Measurements from ENCODE around the gene DMRT1. TPM values are rescaled to one million over a fixed set of nuclear protein-coding genes. Genes with fewer than 3 reads are reported as not detected.

Gene DMRT1
- total RNA-seq, 1 donor from 2014 or later, result not detected

- Histone ChIP-seq H3K9ac (ENCODE audit: low read length) (no peak overlapping the region), H3K9me3 (ENCODE audit: insufficient read depth, low read depth, low read length) (no peaks in the 10 kb centered on the region), H3K36me3 (ENCODE audit: insufficient read depth, low read length) (no peaks in the 10 kb centered on the region), H3K27me3 (ENCODE audit: insufficient read depth, low read length) (no peaks in the 10 kb centered on the region), H3K27ac (ENCODE audit: low read depth, low read length) (no peak overlapping the region), H3K4me3 (ENCODE audit: insufficient read depth, low read depth, low read length) (no peak overlapping the region), H4K20me1 (ENCODE audit: insufficient read depth, low read length) (no peaks in the 10 kb centered on the region), H3K79me2 (ENCODE audit: insufficient read depth, low read length) (no peaks in the 10 kb centered on the region), H2AFZ (ENCODE audit: low read depth, low read length) (no peak overlapping the region), H3K4me1 (ENCODE audit: insufficient read depth, low read length) (no peaks in the 10 kb centered on the region), H3K4me2 (ENCODE audit: low read length) (no peak overlapping the region)
- Mint-ChIP-seq H3K4me1 (ENCODE audit: low read depth, unreplicated experiment) (no peaks in the 10 kb centered on the region), H3K27me3 (ENCODE audit: low read depth, unreplicated experiment) (peaks cover 20% of the 10 kb centered on the region), H3K9me3 (ENCODE audit: unreplicated experiment) (peaks cover 2% of the 10 kb centered on the region), H3K36me3 (ENCODE audit: low read depth, unreplicated experiment) (no peaks in the 10 kb centered on the region), H3K4me3 (ENCODE audit: unreplicated experiment) (no peak overlapping the region), H3K27ac (ENCODE audit: unreplicated experiment) (no peak overlapping the region)
- DNase-seq (ENCODE audit: low read depth) (peak; percentile 12), FAIRE-seq (peak; percentile 94)
- peak; percentile 68 for TF ChIP-seq CTCF (IDR thresholded peaks at IDR 0.05; ENCODE audit: insufficient read depth, low read depth, low read length)
- no peak for TF ChIP-seq EZH2 (IDR thresholded peaks at IDR 0.05; ENCODE audit: insufficient read depth, low read length)
Measured at GRCh38 chr9:893843-894420, 52.4 kb downstream of the DMRT1 start.

GRCh38 chr9:899440-900184, 58.1 kb downstream of the DMRT1 start:
- DNase-seq (ENCODE audit: low read depth), result no peak
- no peaks in the 10 kb centered on the region for H3K36me3 ChIP-seq (ENCODE audit: insufficient read depth, low read length)
- Mint-ChIP-seq H3K9me3 (ENCODE audit: unreplicated experiment) (no peaks in the 10 kb centered on the region), H3K4me1 (ENCODE audit: low read depth, unreplicated experiment) (no peaks in the 10 kb centered on the region), H3K4me3 (ENCODE audit: unreplicated experiment) (no peak overlapping the region), H3K27ac (ENCODE audit: unreplicated experiment) (no peak overlapping the region), H3K27me3 (ENCODE audit: low read depth, unreplicated experiment) (peaks cover 17% of the 10 kb centered on the region), H3K36me3 (ENCODE audit: low read depth, unreplicated experiment) (no peaks in the 10 kb centered on the region)
- FAIRE-seq, result no peak
- H3K27ac ChIP-seq (ENCODE audit: low read depth, low read length), result no peak overlapping the region
- no peaks in the 10 kb centered on the region for H4K20me1 ChIP-seq (ENCODE audit: insufficient read depth, low read length)
- H3K4me2 ChIP-seq (ENCODE audit: low read length), result no peak overlapping the region
- no peaks in the 10 kb centered on the region for H3K27me3 ChIP-seq (ENCODE audit: insufficient read depth, low read length)
- no peak overlapping the region for H2AFZ ChIP-seq (ENCODE audit: low read depth, low read length)
- H3K4me1 ChIP-seq (ENCODE audit: insufficient read depth, low read length), result no peaks in the 10 kb centered on the region
- no peak overlapping the region for H3K9ac ChIP-seq (ENCODE audit: low read length)
- no peak overlapping the region for H3K4me3 ChIP-seq (ENCODE audit: insufficient read depth, low read depth, low read length)
- H3K79me2 ChIP-seq (ENCODE audit: insufficient read depth, low read length), result no peaks in the 10 kb centered on the region
- H3K9me3 ChIP-seq (ENCODE audit: insufficient read depth, low read depth, low read length), result no peaks in the 10 kb centered on the region
- TF ChIP-seq CTCF (IDR thresholded peaks at IDR 0.05; ENCODE audit: insufficient read depth, low read depth, low read length) (no peak), EZH2 (IDR thresholded peaks at IDR 0.05; ENCODE audit: insufficient read depth, low read length) (no peak)

- Mint-ChIP-seq H3K36me3 (ENCODE audit: low read depth, unreplicated experiment) (no peaks in the 10 kb centered on the region), H3K4me3 (ENCODE audit: unreplicated experiment) (no peak overlapping the region), H3K9me3 (ENCODE audit: unreplicated experiment) (no peaks in the 10 kb centered on the region), H3K27me3 (ENCODE audit: low read depth, unreplicated experiment) (peaks cover 43% of the 10 kb centered on the region), H3K4me1 (ENCODE audit: low read depth, unreplicated experiment) (peaks cover under 1% of the 10 kb centered on the region), H3K27ac (ENCODE audit: unreplicated experiment) (no peak overlapping the region)
- no peaks in the 10 kb centered on the region for H3K79me2 ChIP-seq (ENCODE audit: insufficient read depth, low read length)
- no peak overlapping the region for H3K27ac ChIP-seq (ENCODE audit: low read depth, low read length)
- no peak overlapping the region for H3K4me3 ChIP-seq (ENCODE audit: insufficient read depth, low read depth, low read length)
- no peaks in the 10 kb centered on the region for H3K36me3 ChIP-seq (ENCODE audit: insufficient read depth, low read length)
- no peaks in the 10 kb centered on the region for H4K20me1 ChIP-seq (ENCODE audit: insufficient read depth, low read length)
- FAIRE-seq (no peak), DNase-seq (ENCODE audit: low read depth) (no peak)
- H3K4me2 ChIP-seq (ENCODE audit: low read length), result no peak overlapping the region
- no peaks in the 10 kb centered on the region for H3K4me1 ChIP-seq (ENCODE audit: insufficient read depth, low read length)
- TF ChIP-seq CTCF (IDR thresholded peaks at IDR 0.05; ENCODE audit: insufficient read depth, low read depth, low read length) (no peak), EZH2 (IDR thresholded peaks at IDR 0.05; ENCODE audit: insufficient read depth, low read length) (no peak)
- H3K9ac ChIP-seq (ENCODE audit: low read length), result no peak overlapping the region
- H3K9me3 ChIP-seq (ENCODE audit: insufficient read depth, low read depth, low read length), result no peaks in the 10 kb centered on the region
- no peak overlapping the region for H2AFZ ChIP-seq (ENCODE audit: low read depth, low read length)
- no peaks in the 10 kb centered on the region for H3K27me3 ChIP-seq (ENCODE audit: insufficient read depth, low read length)
Measured at GRCh38 chr9:903886-904285, 62.4 kb downstream of the DMRT1 start.
